OCI-LY1 (cell line): ENCODE data around the gene SPO11.
"Not testable (repeated sequence)": the region's sequence is repeated elsewhere in the genome, so short reads cannot be mapped to it uniquely, and the experiment has no call there.

Experiments used
- EZH2 ChIP-seq: fragments of 200-600 bp; sonication (generic), shearing (Covaris generic); IDR thresholded peaks from 2 replicates; pipeline ENCODE4 v1.8.0; 2017; ENCODE audit warnings: borderline replicate concordance, mixed run types, mild to moderate bottlenecking, antibody characterized with exemption, low read length, moderate library complexity, mixed read lengths
- TF ChIP-seq, protein P1 (sequence below): fragments of 200-600 bp; sonication (generic), shearing (Covaris generic); IDR thresholded peaks from 2 replicates; pipeline ENCODE4 v1.5.1; 2017; ENCODE audit warnings: mild to moderate bottlenecking, antibody characterized with exemption, low read length, moderate library complexity, mixed read lengths

DNA sequence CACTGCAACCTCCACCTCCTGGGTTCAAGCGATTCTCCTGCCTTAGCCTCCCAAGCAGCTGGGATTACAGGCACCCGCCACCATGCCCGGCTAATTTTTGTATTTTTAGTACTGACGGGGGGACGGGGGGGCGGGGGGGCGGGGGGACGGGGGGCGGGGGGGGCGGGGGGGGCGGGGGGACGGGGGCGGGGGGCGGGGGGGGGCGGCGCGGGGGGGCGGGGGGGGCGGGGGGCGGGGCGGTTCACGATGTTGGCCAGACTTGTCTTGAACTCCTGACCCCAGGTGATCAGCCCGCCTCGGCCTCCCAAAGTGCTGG is 21.1 kb downstream of the SPO11 start:
- TF ChIP-seq, protein P1, sequence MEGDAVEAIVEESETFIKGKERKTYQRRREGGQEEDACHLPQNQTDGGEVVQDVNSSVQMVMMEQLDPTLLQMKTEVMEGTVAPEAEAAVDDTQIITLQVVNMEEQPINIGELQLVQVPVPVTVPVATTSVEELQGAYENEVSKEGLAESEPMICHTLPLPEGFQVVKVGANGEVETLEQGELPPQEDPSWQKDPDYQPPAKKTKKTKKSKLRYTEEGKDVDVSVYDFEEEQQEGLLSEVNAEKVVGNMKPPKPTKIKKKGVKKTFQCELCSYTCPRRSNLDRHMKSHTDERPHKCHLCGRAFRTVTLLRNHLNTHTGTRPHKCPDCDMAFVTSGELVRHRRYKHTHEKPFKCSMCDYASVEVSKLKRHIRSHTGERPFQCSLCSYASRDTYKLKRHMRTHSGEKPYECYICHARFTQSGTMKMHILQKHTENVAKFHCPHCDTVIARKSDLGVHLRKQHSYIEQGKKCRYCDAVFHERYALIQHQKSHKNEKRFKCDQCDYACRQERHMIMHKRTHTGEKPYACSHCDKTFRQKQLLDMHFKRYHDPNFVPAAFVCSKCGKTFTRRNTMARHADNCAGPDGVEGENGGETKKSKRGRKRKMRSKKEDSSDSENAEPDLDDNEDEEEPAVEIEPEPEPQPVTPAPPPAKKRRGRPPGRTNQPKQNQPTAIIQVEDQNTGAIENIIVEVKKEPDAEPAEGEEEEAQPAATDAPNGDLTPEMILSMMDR, result not testable (repeated sequence)
- not testable (repeated sequence) for TF ChIP-seq EZH2
